RCC 7860 (cell line): ENCODE data around the gene GPR87.

Experiments used
- DNase-seq: peaks from one replicate; pipeline ENCODE4 v3.0.0-alpha.2; 2015; ENCODE audit warnings: low spot score
- FAIRE-seq: peaks from 2 replicates; lab custom pipeline; 2012; peaks lifted over from hg19 to GRCh38; lab: Jason Lieb, UNC

The GPR87 gene

GRCh38 chr3:151316267-151316991 is at the start of gene GPR87:
TSS of gene GPR87 (minus strand) at chr3:151316820. CDS start at chr3:151300100, 16,720 bp downstream.
- DNase-seq (peak; percentile 74), FAIRE-seq (peak; percentile 90)

- FAIRE-seq, result no peak
These were observed 46.1 kb upstream of the GPR87 start for GRCh38 chr3:151362751-151363174.

GRCh38 chr3:151357463-151357850 is 40.8 kb upstream of the GPR87 start:
- DNase-seq (no peak), FAIRE-seq (no peak)

More at GRCh38 chr3:151362751-151363174, 46.1 kb upstream of the GPR87 start:
- DNase-seq, result no peak

DNA sequence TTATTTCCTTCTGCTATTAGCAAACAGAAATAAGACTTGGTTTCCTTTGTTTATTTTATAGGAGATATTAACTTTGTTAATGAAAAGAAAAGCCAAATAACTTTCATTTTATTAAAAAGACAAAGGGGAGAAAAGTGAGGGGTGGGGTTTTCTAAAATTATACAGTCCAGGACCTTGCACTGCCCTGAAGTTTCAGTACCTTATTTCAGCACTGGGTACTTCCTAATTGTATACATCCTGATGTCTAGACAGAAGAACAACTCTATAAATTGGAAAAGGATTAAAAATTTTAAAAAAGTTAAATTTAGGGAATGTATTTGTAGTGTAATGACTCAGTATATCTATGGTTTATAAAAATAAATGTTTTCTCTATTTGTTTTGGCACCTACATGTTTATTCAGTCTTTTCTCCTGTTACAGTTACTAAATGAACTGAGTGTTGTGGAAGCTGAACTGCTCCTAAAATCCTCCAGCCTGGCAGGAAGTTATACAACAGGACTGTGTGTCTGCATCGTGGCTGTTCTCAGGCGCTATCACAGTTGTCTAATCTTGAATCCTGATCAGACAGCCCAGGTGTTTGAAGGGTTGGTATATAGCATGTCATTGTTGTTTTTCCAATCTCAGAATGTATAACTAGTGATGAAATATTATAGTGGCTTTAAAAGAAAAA is 40.3 kb upstream of the GPR87 start:
- DNase-seq (no peak), FAIRE-seq (no peak)

GRCh38 chr3:151351648-151352047 is 35.0 kb upstream of the GPR87 start:
- FAIRE-seq, result no peak
- no peak for DNase-seq

GRCh38 chr3:151351219-151351618 is 34.6 kb upstream of the GPR87 start:
- FAIRE-seq (no peak), DNase-seq (no peak)

DNA sequence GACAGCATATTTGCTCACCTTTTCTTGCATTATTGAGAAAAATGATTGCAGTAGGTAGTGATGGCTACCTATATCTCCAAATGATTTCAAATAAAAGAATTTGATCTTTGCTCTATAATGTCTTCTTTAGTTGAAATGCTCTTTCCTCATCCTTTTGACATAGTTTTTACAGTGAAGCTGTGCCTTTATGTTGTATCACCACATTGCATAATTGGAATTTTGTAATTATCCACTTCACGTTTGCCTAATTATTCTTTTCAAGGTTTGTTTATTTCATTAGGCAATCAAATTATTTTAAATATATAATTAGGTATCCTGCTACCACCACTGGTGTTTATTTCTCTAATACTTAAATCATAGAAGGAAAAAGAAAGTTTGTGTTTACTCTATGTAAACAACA is 34.0 kb upstream of the GPR87 start:
- DNase-seq (no peak), FAIRE-seq (no peak)

GRCh38 chr3:151347432-151347831 is 30.8 kb upstream of the GPR87 start:
- FAIRE-seq, result no peak

GRCh38 chr3:151346292-151346691 is 29.7 kb upstream of the GPR87 start:
- FAIRE-seq (no peak), DNase-seq (no peak)

More at GRCh38 chr3:151347432-151347831, 30.8 kb upstream of the GPR87 start:
- no peak for DNase-seq

DNA sequence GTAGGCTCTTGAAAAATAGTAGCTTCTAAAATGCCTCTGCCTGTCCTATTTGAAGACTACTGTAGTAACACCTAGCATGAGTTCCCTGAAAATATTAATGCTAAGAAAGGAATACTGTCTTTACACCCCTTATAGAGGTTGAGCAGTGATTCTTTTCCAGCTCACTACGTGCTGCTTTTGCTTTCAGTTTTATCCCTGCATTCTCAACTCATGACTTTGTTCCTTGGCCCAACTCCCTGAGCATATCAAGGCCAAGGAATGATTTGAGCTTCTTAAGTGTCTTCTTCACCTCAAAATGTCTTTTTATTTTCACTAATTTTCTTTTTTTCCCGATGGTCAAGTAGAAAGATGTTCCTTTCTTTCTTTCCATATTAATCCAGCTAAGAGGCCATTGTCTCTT is 29.2 kb upstream of the GPR87 start:
- DNase-seq, result peak; percentile 22
- FAIRE-seq, result no peak

- DNase-seq (no peak), FAIRE-seq (no peak)
These were observed 15.1 kb upstream of the GPR87 start for GRCh38 chr3:151331696-151332095.

GRCh38 chr3:151330899-151331298 is 14.3 kb upstream of the GPR87 start:
- DNase-seq (no peak), FAIRE-seq (no peak)

DNA sequence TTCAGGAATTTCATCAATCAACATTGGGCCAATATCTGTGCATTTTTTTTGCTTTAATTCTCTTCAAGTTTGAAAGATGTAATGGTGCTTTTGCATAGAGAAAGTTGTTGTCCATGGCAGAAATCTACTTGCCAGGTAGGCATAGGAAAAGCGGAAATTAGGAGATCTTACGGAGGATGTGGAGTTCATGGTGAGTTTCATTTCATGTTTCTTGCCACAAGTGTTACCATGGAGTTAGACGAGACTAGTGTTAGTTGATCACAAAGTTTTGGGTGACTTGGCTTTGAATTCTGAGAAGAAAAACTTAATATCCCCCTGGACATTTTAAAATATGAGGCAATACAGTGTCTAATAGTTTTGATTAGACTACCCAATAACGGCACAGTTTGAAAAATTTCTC is 13.8 kb upstream of the GPR87 start:
- FAIRE-seq (no peak), DNase-seq (no peak)

- FAIRE-seq (no peak), DNase-seq (no peak)
These were observed 12.7 kb upstream of the GPR87 start, which contains the start of gene P2RY13 for GRCh38 chr3:151329363-151329762. TSS of gene P2RY13 (minus strand) at chr3:151329549. CDS start at chr3:151329528, 21 bp downstream.

DNA sequence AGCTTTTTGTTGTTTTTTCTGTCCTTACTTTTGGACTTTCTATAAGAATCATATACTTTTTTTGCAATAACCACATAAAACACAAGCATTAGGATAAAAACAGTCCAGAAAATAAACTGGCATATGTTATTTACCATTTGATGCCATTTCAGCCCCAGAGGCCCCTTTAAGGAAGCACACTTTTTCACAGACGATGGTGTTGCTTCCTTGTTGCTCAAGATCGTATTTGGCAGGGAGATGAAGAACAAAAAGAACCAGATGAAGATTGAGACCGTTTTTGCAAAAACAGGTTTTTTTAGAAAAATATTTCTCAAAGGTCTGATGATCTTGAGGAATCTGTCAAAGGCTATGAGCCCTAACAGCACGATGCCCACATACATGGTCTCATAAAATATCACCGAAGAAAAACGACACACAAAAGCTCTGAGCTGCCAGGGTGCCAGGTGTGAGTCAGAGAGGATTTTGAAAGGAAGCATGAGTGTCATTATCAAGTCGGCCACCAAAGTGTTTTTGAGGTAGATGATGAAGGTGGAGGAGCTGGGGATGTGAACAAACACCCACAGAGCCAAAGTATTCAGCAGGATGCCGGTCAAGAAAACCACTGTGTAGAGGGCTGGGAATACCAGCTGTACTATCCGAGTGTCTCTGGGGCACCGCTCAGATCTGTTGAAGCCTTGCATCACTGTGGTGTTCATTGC is 11.8 kb upstream of the GPR87 start:
- peak; percentile 37 for DNase-seq
- peak; percentile 30 for FAIRE-seq

- peak; percentile 81 for FAIRE-seq
- DNase-seq, result no peak
These were observed 11.1 kb upstream of the GPR87 start for GRCh38 chr3:151327571-151328198.

DNA sequence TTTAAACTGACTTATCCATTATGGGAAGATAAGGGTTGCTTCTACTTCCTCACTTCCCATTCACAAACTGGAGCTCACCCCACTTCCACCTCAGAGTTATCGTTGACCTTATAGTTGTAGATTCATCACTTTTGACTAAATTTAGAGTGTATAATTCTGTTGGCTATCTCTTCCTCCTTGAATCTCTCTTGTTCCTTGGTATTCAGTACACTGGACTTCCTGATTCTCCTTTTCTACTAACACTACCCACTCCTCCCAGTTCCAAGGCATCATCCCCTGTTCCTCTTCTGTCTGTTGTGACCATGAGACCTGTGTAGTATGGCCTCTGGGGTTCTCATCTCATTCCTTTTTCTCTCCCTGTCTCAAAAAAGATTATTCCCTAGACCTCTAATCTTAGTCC is 5.9 kb upstream of the GPR87 start:
- DNase-seq (no peak), FAIRE-seq (no peak)

DNA sequence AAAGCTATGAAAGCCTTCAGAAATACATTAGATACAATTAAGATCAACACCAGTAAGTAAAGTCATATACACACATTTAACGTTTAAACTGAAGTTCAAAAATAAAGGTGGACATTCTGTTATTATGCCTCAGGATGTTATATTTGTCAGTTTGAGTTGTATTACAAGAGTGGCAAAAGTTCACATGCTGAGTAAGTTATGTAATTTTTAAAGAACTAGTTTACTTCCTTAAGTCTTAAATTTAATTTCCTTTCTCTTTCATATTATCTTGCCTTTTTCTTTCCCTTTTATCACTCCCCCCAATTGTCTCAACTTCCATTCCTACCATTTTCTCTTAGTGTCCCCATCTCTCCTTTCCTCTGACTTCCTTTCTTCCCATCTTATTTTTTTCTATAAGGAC is 4.9 kb upstream of the GPR87 start:
- no peak for FAIRE-seq
- no peak for DNase-seq

DNA sequence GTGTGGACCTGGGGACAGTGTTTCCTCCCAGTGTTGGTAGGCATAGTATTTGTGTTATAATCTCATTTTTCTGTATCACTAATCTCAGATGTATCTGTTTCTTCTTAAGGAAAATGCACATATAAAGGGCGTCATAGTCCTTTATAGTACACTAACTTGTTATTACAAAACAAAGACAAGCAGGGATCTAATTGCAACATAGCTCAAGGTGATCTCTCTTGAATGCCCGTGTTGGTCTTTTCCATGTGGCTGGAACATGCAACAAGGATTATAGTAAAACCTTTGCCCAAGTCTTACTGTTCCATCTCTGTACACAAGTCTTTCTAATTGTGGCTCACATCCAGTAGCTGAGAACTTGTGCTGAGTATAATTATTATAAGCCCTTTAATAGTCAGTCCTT is 3.5 kb upstream of the GPR87 start:
- FAIRE-seq, result no peak
- DNase-seq, result no peak

DNA sequence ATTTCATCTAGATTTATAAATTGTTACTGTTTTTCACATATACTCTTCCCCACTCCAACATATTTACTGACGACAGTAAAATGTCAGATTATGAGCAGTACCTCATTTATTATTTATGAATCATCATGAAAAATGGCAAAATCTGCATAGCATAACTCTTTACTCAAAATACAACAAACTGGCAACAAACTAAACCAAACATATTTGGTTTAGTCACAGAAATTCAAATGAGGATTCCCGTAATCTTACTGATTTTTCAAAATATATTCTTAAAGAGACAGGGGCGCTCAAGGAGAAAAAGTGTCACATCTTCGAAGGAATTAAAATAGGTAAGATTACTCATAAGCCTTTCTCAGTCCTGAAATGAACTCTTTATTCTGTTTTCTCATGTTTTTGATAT is 3.0 kb upstream of the GPR87 start:
- DNase-seq (no peak), FAIRE-seq (peak; percentile 39)

DNA sequence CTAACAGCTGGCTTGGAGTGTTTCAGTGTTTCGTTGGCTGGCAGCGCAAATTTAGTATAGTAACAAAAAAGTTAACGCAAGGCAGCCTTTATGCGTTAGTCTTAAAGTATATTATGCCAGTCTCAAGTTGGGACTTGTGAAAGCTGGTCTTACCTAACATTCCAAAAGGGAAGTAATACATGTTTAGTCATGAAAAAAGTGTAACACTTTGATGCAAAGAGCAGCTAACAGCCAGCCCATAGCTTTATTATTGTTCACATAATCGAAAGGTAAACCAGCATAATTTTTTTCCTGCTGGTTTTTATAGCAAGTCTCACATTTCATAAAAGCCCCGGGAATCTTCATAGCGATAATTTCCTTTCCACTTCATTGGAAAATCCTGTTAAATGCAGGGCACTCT is 2.4 kb upstream of the GPR87 start:
- DNase-seq (no peak), FAIRE-seq (no peak)
